Sigmoid colon (tissue), 4 donors: ENCODE results near the gene USP33.

ENCODE experiments used
- EP300 ChIP-seq, 4 donors: sonication (generic); formaldehyde crosslinking; IDR thresholded peaks; one replicate each; pipeline ENCODE4 v1.6.1; 2017; ENCODE audit warnings: antibody characterized with exemption in 4 of 4
- POLR2A ChIP-seq, 2 donors: fragments of 450-650 bp; IDR thresholded peaks; one replicate each; pipeline ENCODE4 v1.6.1; 2016; ENCODE audit warnings: antibody characterized with exemption in 2 of 2, mild to moderate bottlenecking in 2 of 2, moderate library complexity in 2 of 2
- TF ChIP-seq, protein P1 (sequence below), 4 experiments: fragments of 450-650 bp in 3 of 4; fragments of 200-600 bp in 1 of 4; IDR thresholded peaks; one replicate each; pipeline ENCODE4 v1.5.1; 2016 to 2019; ENCODE audit warnings: antibody characterized with exemption in 4 of 4, mild to moderate bottlenecking in 3 of 4, moderate library complexity in 2 of 4

DNA sequence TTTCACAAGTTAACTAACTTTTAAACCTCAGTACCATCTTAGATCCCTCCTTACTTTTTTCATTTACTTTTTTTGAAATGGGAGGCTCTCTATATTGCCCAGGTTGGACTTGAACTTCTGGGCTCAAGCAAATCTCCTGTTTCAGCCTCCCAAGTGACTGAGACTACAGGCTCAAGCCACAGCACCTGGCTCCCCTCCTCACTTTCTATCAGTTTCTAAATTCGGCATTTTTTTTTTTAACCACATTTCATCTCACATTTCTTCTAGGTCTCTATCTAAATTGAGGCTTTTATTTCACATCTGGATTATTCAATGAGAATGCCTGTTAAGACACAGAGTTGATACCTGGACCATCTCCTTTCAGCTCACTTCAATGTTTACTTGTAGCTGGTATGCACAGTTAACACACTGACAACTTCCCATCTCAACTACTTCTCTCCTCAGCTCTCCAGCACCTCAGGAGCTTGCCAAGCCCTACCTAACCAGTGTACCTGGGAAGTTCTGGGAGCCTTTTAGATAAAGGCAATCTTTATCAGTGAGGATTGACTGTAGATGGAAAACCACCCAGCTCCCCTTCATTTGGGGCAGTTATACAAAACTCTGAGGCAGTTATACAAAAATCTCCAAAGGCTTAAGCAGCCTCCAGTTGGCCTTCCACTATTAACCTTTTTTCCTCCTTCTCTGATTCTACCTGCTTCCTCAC is 3.4 kb downstream of the USP33 start:
- TF ChIP-seq EP300 (IDR thresholded peaks at IDR 0.05) (no peak), POLR2A (IDR thresholded peaks at IDR 0.05) (no peak)
- TF ChIP-seq, protein P1, sequence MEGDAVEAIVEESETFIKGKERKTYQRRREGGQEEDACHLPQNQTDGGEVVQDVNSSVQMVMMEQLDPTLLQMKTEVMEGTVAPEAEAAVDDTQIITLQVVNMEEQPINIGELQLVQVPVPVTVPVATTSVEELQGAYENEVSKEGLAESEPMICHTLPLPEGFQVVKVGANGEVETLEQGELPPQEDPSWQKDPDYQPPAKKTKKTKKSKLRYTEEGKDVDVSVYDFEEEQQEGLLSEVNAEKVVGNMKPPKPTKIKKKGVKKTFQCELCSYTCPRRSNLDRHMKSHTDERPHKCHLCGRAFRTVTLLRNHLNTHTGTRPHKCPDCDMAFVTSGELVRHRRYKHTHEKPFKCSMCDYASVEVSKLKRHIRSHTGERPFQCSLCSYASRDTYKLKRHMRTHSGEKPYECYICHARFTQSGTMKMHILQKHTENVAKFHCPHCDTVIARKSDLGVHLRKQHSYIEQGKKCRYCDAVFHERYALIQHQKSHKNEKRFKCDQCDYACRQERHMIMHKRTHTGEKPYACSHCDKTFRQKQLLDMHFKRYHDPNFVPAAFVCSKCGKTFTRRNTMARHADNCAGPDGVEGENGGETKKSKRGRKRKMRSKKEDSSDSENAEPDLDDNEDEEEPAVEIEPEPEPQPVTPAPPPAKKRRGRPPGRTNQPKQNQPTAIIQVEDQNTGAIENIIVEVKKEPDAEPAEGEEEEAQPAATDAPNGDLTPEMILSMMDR (IDR thresholded peaks at IDR 0.05) = no peak
